OCI-LY7 (cell line): ENCODE results near the gene PMP22. TPM values are rescaled to one million over a fixed set of nuclear protein-coding genes. Genes with fewer than 3 reads are reported as not detected.

Experiments used
- BruUV-seq: library from RNA; stranded (reverse); fragments of 400-500 nt; replicated peaks from 2 replicates; lab custom pipeline; 2021; lab: Mats Ljungman, UMichigan
- CTCF ChIA-PET: fragments of 300-600 bp; sonication (Branson Sonifier 250); formaldehyde crosslinking; loops from one replicate; lab custom pipeline; 2022; ENCODE audit warnings: antibody characterized with exemption; ENCODE audit not compliant: unreplicated experiment; lab: Charles Lee
- POLR2A ChIA-PET: fragments of 300-600 bp; sonication (Branson Sonifier 250); formaldehyde crosslinking; loops from one replicate; lab custom pipeline; 2022; ENCODE audit warnings: antibody characterized with exemption; lab: Charles Lee
- DNase-seq: peaks from one replicate; pipeline ENCODE4 v3.0.0-alpha.2; 2015; ENCODE audit warnings: low spot score
- H2AFZ ChIP-seq: fragments of 200-600 bp; sonication (generic), shearing (Covaris generic); 2 replicates; pipeline ENCODE4 v1.6.1; 2014; ENCODE audit warnings: mild to moderate bottlenecking, antibody characterized with exemption, low read length, moderate library complexity
- H3K27ac ChIP-seq: fragments of 200-600 bp; sonication (generic); 2 replicates; pipeline ENCODE4 v1.5.1; 2014; ENCODE audit warnings: mixed run types, low read depth, mild to moderate bottlenecking, moderate library complexity, low read length, inconsistent platforms; ENCODE audit not compliant: poor library complexity, severe bottlenecking
- H3K36me3 ChIP-seq: fragments of 200-600 bp; sonication (generic); 2 replicates; pipeline ENCODE4 v1.6.1; 2014; ENCODE audit warnings: mild to moderate bottlenecking, antibody characterized with exemption, low read length, moderate library complexity, mixed read lengths; ENCODE audit not compliant: insufficient read depth
- H3K4me1 ChIP-seq: fragments of 200-600 bp; sonication (generic); 2 replicates; pipeline ENCODE4 v1.5.1; 2014; ENCODE audit warnings: mild to moderate bottlenecking, low read length; ENCODE audit not compliant: insufficient read depth, poor library complexity, severe bottlenecking
- H3K4me2 ChIP-seq: fragments of 200-600 bp; sonication (generic); 2 replicates; pipeline ENCODE4 v1.6.1; 2014; ENCODE audit warnings: mild to moderate bottlenecking, low read length
- H3K4me3 ChIP-seq: fragments of 200-600 bp; sonication (generic); 2 replicates; pipeline ENCODE4 v1.5.1; 2014; ENCODE audit warnings: mild to moderate bottlenecking, low read depth, low read length; ENCODE audit not compliant: poor library complexity, severe bottlenecking
- H3K79me2 ChIP-seq: fragments of 200-600 bp; sonication (generic); 2 replicates; pipeline ENCODE4 v1.6.1; 2016; ENCODE audit warnings: low read depth, mild to moderate bottlenecking, low read length, moderate library complexity, mixed read lengths; ENCODE audit not compliant: insufficient read depth
- H3K9me2 ChIP-seq: fragments of 200-600 bp; sonication (generic); 2 replicates; pipeline ENCODE4 v1.6.1; 2016; ENCODE audit warnings: mild to moderate bottlenecking, low read length, mixed read lengths; ENCODE audit not compliant: insufficient read depth
- H3K9me3 ChIP-seq: fragments of 200-600 bp; sonication (generic); 2 replicates; pipeline ENCODE4 v1.6.1; 2014; ENCODE audit warnings: mild to moderate bottlenecking, mixed run types, low read length, mixed read lengths
- H4K20me1 ChIP-seq: fragments of 200-600 bp; sonication (generic); 2 replicates; pipeline ENCODE4 v1.6.1; 2014; ENCODE audit warnings: mild to moderate bottlenecking, antibody characterized with exemption, low read length, moderate library complexity, mixed read lengths; ENCODE audit not compliant: insufficient read depth
- EZH2phosphoT487 ChIP-seq: fragments of 200-600 bp; sonication (generic); IDR thresholded peaks from 2 replicates; pipeline ENCODE4 v1.6.1; 2018; ENCODE audit warnings: low read depth, borderline replicate concordance, mild to moderate bottlenecking, mixed run types, antibody characterized with exemption, low read length, moderate library complexity, mixed read lengths
- intact Hi-C: fragments of 100-400 bp; cut with micrococcal nuclease; formaldehyde crosslinking; loops from one replicate; pipeline ENCODE4 v1.10.0; 2022; ENCODE audit not compliant: unreplicated experiment
- total RNA-seq, 2 experiments: library from RNA; depleted of rRNA in 1 of 2; stranded (reverse); fragments of >200 nt in 1 of 2; shearing (Covaris generic) in 1 of 2; gene quantifications; 2 replicates each; pipeline ENCODE4 v1.2.3, GENCODE V29; 2014 to 2022
- TF ChIP-seq, protein P1 (sequence below): fragments of 200-600 bp; sonication (generic); conservative IDR thresholded peaks from 2 replicates; pipeline ENCODE4 v1.5.1; 2014; ENCODE audit warnings: mild to moderate bottlenecking, antibody characterized with exemption, low read length, moderate library complexity, mixed read lengths

PMP22 gene
- total RNA-seq, 2 experiments from 2014 or later: not detected

GRCh38 chr17:15287538-15288267 is 22.6 kb upstream of the PMP22 start:
- H3K27ac ChIP-seq: no peak overlapping the region
- H3K79me2 ChIP-seq: no peaks in the 10 kb centered on the region
- TF ChIP-seq, protein P1, sequence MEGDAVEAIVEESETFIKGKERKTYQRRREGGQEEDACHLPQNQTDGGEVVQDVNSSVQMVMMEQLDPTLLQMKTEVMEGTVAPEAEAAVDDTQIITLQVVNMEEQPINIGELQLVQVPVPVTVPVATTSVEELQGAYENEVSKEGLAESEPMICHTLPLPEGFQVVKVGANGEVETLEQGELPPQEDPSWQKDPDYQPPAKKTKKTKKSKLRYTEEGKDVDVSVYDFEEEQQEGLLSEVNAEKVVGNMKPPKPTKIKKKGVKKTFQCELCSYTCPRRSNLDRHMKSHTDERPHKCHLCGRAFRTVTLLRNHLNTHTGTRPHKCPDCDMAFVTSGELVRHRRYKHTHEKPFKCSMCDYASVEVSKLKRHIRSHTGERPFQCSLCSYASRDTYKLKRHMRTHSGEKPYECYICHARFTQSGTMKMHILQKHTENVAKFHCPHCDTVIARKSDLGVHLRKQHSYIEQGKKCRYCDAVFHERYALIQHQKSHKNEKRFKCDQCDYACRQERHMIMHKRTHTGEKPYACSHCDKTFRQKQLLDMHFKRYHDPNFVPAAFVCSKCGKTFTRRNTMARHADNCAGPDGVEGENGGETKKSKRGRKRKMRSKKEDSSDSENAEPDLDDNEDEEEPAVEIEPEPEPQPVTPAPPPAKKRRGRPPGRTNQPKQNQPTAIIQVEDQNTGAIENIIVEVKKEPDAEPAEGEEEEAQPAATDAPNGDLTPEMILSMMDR: no peak
- TF ChIP-seq EZH2phosphoT487: no peak
- H3K9me2 ChIP-seq: no peaks in the 10 kb centered on the region
- DNase-seq: no peak
- CTCF ChIA-PET: no interaction called here
- H3K9me3 ChIP-seq: no peaks in the 10 kb centered on the region
- no peaks in the 10 kb centered on the region for H4K20me1 ChIP-seq
- H3K4me1 ChIP-seq: no peaks in the 10 kb centered on the region
- H2AFZ ChIP-seq: no peak overlapping the region
- H3K4me2 ChIP-seq: no peak overlapping the region
- no peak overlapping the region for H3K4me3 ChIP-seq
- POLR2A ChIA-PET: no interaction called here
- H3K36me3 ChIP-seq: no peaks in the 10 kb centered on the region
- no TSS peak for BruUV-seq
- intact Hi-C loops: no loop called here

- Histone ChIP-seq H3K4me2 (no peak overlapping the region), H4K20me1 (no peaks in the 10 kb centered on the region), H3K27ac (no peak overlapping the region), H3K36me3 (no peaks in the 10 kb centered on the region), H3K9me2 (no peaks in the 10 kb centered on the region), H3K9me3 (no peaks in the 10 kb centered on the region), H3K4me3 (no peak overlapping the region), H3K79me2 (no peaks in the 10 kb centered on the region), H3K4me1 (no peaks in the 10 kb centered on the region), H2AFZ (no peak overlapping the region)
- no peak for DNase-seq
- TF ChIP-seq EZH2phosphoT487: no peak
- TF ChIP-seq, protein P1: no peak
- intact Hi-C loops: no loop called here
- ChIA-PET CTCF (no interaction called here), POLR2A (no interaction called here)
- no TSS peak for BruUV-seq
Measured at GRCh38 chr17:15285466-15285865, 20.3 kb upstream of the PMP22 start.

GRCh38 chr17:15284537-15284936 is 19.4 kb upstream of the PMP22 start:
- intact Hi-C loops: no loop called here
- H3K27ac ChIP-seq: no peak overlapping the region
- POLR2A ChIA-PET: interaction anchor here (0.5 kb wide), 1 partner anchor 92 kb away, joined by 3 read pairs; no protein-coding TSS in a partner anchor
- TF ChIP-seq, protein P1: no peak
- TF ChIP-seq EZH2phosphoT487: no peak
- H3K9me3 ChIP-seq: no peaks in the 10 kb centered on the region
- CTCF ChIA-PET: no interaction called here
- BruUV-seq: no TSS peak
- no peak overlapping the region for H3K4me2 ChIP-seq
- no peaks in the 10 kb centered on the region for H3K79me2 ChIP-seq
- no peak for DNase-seq
- H2AFZ ChIP-seq: no peak overlapping the region
- no peaks in the 10 kb centered on the region for H3K4me1 ChIP-seq
- no peaks in the 10 kb centered on the region for H3K9me2 ChIP-seq
- no peak overlapping the region for H3K4me3 ChIP-seq
- no peaks in the 10 kb centered on the region for H3K36me3 ChIP-seq
- no peaks in the 10 kb centered on the region for H4K20me1 ChIP-seq
